ENCODE data around the gene LNX1. TPM values are rescaled to one million over a fixed set of nuclear protein-coding genes. Genes with fewer than 3 reads are reported as not detected.

Gene LNX1
- total RNA-seq, 1 experiment from 2014 or later, result 9.3 TPM

- ChIA-PET CTCF (no interaction called here), POLR2A (no interaction called here)
- Mint-ChIP-seq H3K27me3 (ENCODE audit: insufficient read depth, unreplicated experiment) (no peaks in the 10 kb centered on the region), H3K9me3 (ENCODE audit: unreplicated experiment) (no peaks in the 10 kb centered on the region), H3K27ac (ENCODE audit: unreplicated experiment) (no peak overlapping the region), H3K4me1 (ENCODE audit: low read depth, unreplicated experiment) (no peaks in the 10 kb centered on the region), H3K4me3 (ENCODE audit: unreplicated experiment) (no peak overlapping the region), H3K36me3 (ENCODE audit: insufficient read depth, unreplicated experiment) (no peaks in the 10 kb centered on the region)
- TF ChIP-seq, protein P1, sequence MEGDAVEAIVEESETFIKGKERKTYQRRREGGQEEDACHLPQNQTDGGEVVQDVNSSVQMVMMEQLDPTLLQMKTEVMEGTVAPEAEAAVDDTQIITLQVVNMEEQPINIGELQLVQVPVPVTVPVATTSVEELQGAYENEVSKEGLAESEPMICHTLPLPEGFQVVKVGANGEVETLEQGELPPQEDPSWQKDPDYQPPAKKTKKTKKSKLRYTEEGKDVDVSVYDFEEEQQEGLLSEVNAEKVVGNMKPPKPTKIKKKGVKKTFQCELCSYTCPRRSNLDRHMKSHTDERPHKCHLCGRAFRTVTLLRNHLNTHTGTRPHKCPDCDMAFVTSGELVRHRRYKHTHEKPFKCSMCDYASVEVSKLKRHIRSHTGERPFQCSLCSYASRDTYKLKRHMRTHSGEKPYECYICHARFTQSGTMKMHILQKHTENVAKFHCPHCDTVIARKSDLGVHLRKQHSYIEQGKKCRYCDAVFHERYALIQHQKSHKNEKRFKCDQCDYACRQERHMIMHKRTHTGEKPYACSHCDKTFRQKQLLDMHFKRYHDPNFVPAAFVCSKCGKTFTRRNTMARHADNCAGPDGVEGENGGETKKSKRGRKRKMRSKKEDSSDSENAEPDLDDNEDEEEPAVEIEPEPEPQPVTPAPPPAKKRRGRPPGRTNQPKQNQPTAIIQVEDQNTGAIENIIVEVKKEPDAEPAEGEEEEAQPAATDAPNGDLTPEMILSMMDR (IDR thresholded peaks at IDR 0.05; ENCODE audit: insufficient read depth in 1 of 2, low read depth in 1 of 2, low read length in 1 of 2, severe bottlenecking in 1 of 2, unreplicated experiment in 1 of 2), result no peak
- no peak overlapping the region for H3K4me3 ChIP-seq (ENCODE audit: low read depth, low read length)
- no peak for DNase-seq
- no peaks in the 10 kb centered on the region for H3K27me3 ChIP-seq (replicated peaks; ENCODE audit: control insufficient read depth, insufficient read depth, low read length)
- H3K36me3 ChIP-seq (ENCODE audit: control insufficient read depth, insufficient read depth, low read length), result no peaks in the 10 kb centered on the region
- intact Hi-C loops (cut with micrococcal nuclease; ENCODE audit: unreplicated experiment), result no loop called here
- H3K4me1 ChIP-seq, result no peaks in the 10 kb centered on the region
- H3K9me3 ChIP-seq, result no peaks in the 10 kb centered on the region
- no TSS peak for BruUV-seq (replicated peaks)
These were observed 55.7 kb downstream of the LNX1 start for GRCh38 chr4:53535567-53535966.

GRCh38 chr4:53534684-53535083, 56.6 kb downstream of the LNX1 start:
- no peak for DNase-seq
- Mint-ChIP-seq H3K36me3 (ENCODE audit: insufficient read depth, unreplicated experiment) (no peaks in the 10 kb centered on the region), H3K4me1 (ENCODE audit: low read depth, unreplicated experiment) (no peaks in the 10 kb centered on the region), H3K9me3 (ENCODE audit: unreplicated experiment) (no peaks in the 10 kb centered on the region), H3K27me3 (ENCODE audit: insufficient read depth, unreplicated experiment) (no peaks in the 10 kb centered on the region), H3K27ac (ENCODE audit: unreplicated experiment) (no peak overlapping the region), H3K4me3 (ENCODE audit: unreplicated experiment) (no peak overlapping the region)
- no peaks in the 10 kb centered on the region for H3K9me3 ChIP-seq
- no peaks in the 10 kb centered on the region for H3K27me3 ChIP-seq (replicated peaks; ENCODE audit: control insufficient read depth, insufficient read depth, low read length)
- intact Hi-C loops (cut with micrococcal nuclease; ENCODE audit: unreplicated experiment), result no loop called here
- TF ChIP-seq, protein P1 (IDR thresholded peaks at IDR 0.05; ENCODE audit: insufficient read depth in 1 of 2, low read depth in 1 of 2, low read length in 1 of 2, severe bottlenecking in 1 of 2, unreplicated experiment in 1 of 2), result no peak
- no TSS peak for BruUV-seq (replicated peaks)
- ChIA-PET POLR2A (no interaction called here), CTCF (no interaction called here)
- H3K4me3 ChIP-seq (ENCODE audit: low read depth, low read length), result no peak overlapping the region
- H3K4me1 ChIP-seq, result no peaks in the 10 kb centered on the region
- no peaks in the 10 kb centered on the region for H3K36me3 ChIP-seq (ENCODE audit: control insufficient read depth, insufficient read depth, low read length)

DNA sequence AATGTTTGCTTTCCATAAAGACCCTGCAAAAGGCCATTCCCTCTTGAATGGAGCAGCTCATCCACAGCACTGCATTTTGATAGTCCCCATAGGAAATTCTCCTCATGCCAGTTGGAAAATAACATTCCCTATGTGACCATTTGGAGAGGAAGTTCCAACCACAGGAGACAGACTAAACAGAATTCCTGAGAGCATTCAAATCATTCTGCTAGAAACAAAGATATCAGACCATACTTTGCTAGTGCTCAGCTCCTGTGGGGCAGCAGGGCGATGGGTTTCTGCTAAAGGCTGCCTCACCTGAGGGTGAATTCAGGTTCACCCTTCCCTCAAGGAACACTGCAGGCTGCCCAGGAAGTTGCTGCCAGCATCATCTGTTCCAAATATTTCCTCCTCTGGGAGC, 58.8 kb downstream of the LNX1 start:
- no peaks in the 10 kb centered on the region for H3K36me3 Mint-ChIP-seq (ENCODE audit: insufficient read depth, unreplicated experiment)
- DNase-seq, result no peak
- no peak overlapping the region for H3K27ac Mint-ChIP-seq (ENCODE audit: unreplicated experiment)
- H3K36me3 ChIP-seq (ENCODE audit: control insufficient read depth, insufficient read depth, low read length), result no peaks in the 10 kb centered on the region
- H3K27me3 ChIP-seq (replicated peaks; ENCODE audit: control insufficient read depth, insufficient read depth, low read length), result no peaks in the 10 kb centered on the region
- no TSS peak for BruUV-seq (replicated peaks)
- no peaks in the 10 kb centered on the region for H3K4me1 Mint-ChIP-seq (ENCODE audit: low read depth, unreplicated experiment)
- H3K4me3 ChIP-seq (ENCODE audit: low read depth, low read length), result no peak overlapping the region
- ChIA-PET CTCF (no interaction called here), POLR2A (no interaction called here)
- intact Hi-C loops (cut with micrococcal nuclease; ENCODE audit: unreplicated experiment), result no loop called here
- H3K27me3 Mint-ChIP-seq (ENCODE audit: insufficient read depth, unreplicated experiment), result no peaks in the 10 kb centered on the region
- H3K9me3 Mint-ChIP-seq (ENCODE audit: unreplicated experiment), result no peaks in the 10 kb centered on the region
- no peak overlapping the region for H3K4me3 Mint-ChIP-seq (ENCODE audit: unreplicated experiment)
- TF ChIP-seq, protein P1 (IDR thresholded peaks at IDR 0.05; ENCODE audit: insufficient read depth in 1 of 2, low read depth in 1 of 2, low read length in 1 of 2, severe bottlenecking in 1 of 2, unreplicated experiment in 1 of 2), result no peak
- peaks cover 4% of the 10 kb centered on the region; the same call in 1 of the 2 replicates for H3K4me1 ChIP-seq
- no peaks in the 10 kb centered on the region for H3K9me3 ChIP-seq
